Mucosa of rectum (tissue), 2 donors: ENCODE data around the gene TBX10.

Experiments
- H3K27ac ChIP-seq, 2 donors: one replicate each; pipeline ENCODE4 v1.7.0; 2013; ENCODE audit warnings: inconsistent platforms in 2 of 2, low read depth in 2 of 2, low read length in 2 of 2
- H3K27me3 ChIP-seq, 2 donors: one replicate each; pipeline ENCODE4 v1.7.0; 2013; ENCODE audit warnings: low read length in 2 of 2; ENCODE audit not compliant: control insufficient read depth in 2 of 2, insufficient read depth in 2 of 2
- H3K36me3 ChIP-seq, 2 donors: one replicate each; pipeline ENCODE4 v1.7.0; 2013; ENCODE audit warnings: low read length in 2 of 2; ENCODE audit not compliant: control insufficient read depth in 2 of 2, insufficient read depth in 2 of 2
- H3K4me1 ChIP-seq, 2 donors: one replicate each; pipeline ENCODE4 v1.7.0; 2013; ENCODE audit warnings: low read length in 2 of 2, mild to moderate bottlenecking in 1 of 2; ENCODE audit not compliant: control insufficient read depth in 2 of 2, insufficient read depth in 2 of 2
- H3K4me3 ChIP-seq, 2 donors: one replicate each; pipeline ENCODE4 v1.7.0; 2013; ENCODE audit warnings: low read length in 2 of 2
- H3K9ac ChIP-seq, 2 donors: one replicate each; pipeline ENCODE4 v1.7.0; 2013; ENCODE audit warnings: low read length in 2 of 2, low read depth in 1 of 2, mild to moderate bottlenecking in 1 of 2
- H3K9me3 ChIP-seq, 2 donors: one replicate each; pipeline ENCODE4 v1.7.0; 2013; ENCODE audit warnings: low read length in 2 of 2; ENCODE audit not compliant: control insufficient read depth in 2 of 2
- donor health status: healthy.
- donor health status: Normal muscosa, but diverticular disease.

Gene TBX10

DNA sequence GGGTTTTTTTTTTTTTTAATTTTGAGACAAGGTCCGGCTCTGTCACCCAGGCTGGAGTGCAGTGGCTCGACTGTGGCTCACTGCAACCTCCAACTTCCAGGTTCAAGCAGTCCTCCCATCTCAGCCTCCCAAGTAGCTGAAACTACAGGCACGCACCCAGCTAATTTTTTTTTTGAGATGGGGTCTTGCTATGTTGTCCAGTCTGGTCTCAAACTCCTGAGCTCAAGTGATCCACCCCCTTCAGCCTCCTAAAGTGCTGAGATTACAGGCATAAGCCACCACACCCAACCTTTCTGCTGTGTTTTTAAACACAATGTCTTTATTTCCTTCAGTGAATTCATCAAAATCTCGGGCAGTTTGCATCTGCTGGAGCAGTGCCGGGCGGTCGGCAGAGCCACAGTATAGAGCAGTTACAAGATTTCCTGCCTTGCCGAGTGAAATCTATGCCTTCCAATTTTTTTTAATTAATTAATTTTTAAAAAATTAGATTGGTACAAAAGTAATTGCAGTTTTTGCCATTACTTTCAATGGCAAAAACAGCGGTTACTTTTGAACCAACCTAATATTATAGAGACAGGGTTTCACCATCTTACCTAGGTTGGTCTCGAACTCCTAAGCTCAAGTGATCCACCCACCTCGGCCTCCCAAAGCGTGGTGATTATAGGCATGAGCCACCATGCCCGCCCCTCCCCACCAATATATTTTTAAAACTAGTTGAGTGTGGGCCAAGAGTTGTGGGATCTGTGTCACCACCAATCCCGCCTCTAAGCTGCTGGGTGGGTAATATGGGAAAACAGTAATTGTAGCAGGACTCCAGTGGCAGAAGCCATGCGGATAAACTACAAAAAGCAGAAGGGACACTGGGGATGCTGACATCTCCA, 13.6 kb upstream of the TBX10 start:
- Histone ChIP-seq H3K27ac (peak overlapping the region in 1 of 2 donors; percentile 20), H3K27me3 (peaks cover 0 to 2% of the 10 kb centered on the region in 2 donors), H3K36me3 (no peaks in the 10 kb centered on the region), H3K9ac (no peak overlapping the region), H3K4me1 (peaks cover 10 to 11% of the 10 kb centered on the region in 2 donors), H3K9me3 (no peaks in the 10 kb centered on the region), H3K4me3 (no peak overlapping the region)

DNA sequence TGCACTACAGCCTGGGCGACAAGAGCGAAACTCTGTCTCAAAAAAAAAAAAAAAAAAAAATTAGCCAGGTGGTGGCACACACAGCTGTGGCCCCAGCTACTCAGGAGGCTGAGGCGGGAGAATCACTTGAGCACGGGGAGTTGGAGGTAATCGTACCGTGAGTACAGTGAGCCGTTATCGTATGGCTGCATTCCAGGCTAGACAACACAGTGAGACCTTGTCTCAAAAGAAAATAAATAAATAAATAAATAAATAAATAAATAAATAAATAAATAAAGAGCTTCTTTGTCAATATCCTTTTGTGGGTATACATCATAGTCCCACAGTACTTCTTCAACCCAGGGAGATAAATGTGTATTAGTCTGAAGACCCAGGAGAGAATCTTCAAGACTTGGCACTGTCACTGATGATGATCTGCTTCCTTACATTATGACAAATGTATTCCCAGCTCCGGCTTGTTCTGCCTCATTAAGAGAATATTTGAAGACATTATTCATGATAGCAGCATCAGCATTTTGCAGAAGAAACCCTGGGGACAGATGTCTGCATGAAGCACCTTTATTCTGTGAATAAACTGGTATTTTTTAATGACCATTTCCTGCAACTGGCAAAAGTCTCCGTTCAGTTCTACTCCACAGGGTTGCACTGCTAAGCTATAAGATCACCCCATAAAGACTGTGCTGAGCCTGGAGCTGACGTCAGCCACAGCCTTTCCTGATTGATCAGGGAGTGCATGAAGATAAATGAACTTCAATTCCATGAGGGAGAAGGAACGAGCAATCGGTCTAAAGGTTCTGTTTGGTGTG, 12.6 kb upstream of the TBX10 start:
- Histone ChIP-seq H3K9me3 (no peaks in the 10 kb centered on the region), H3K27me3 (peaks cover 0 to 2% of the 10 kb centered on the region in 2 donors), H3K36me3 (no peaks in the 10 kb centered on the region), H3K4me3 (no peak overlapping the region), H3K27ac (peak overlapping the region in 1 of 2 donors; percentile 20), H3K4me1 (peaks cover 16 to 17% of the 10 kb centered on the region in 2 donors), H3K9ac (no peak overlapping the region)

DNA sequence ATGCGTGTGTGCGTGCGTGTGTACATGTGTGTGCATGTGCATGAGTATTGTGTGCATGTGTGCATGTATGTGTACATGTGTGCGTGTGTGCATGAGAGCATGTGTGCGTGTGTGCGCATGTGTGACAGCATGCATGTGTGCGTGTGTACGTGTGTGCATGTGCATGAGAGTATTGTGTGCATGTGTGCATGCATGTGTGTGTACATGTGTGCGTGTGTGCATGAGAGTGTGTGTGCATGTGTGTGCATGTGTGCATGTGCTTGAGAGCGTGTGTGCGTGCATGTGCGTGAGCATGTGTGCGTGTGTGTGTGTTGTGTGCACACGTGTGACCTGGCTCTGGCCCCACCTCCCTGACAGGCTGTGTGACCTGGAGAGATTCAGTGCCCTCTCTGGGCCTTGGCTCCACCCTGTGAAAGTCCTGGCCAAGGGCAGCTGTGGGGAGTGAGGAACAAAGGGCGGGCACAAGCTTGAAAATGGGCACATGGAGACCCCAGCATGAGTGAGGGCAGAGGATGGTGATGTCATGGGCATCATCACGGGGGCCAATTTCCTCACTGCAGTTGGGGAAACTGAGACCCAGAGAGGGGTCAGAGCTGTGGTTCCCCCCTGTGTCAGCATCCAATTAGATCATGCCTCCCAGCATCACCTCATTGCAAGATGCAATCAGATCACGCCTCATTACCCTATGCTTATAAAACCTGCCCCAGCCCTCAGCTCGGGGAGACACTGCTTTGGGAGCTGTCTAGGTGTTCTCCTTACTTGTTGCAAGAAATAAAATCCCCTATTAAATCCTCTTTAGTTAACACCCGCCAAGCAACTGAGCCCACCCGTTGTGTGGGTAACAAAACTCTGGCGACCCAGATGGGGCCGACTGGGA, 10.3 kb upstream of the TBX10 start:
- no peaks in the 10 kb centered on the region for H3K9me3 ChIP-seq
- no peaks in the 10 kb centered on the region for H3K36me3 ChIP-seq
- H3K27me3 ChIP-seq = peaks cover 0 to 2% of the 10 kb centered on the region in 2 donors
- H3K4me1 ChIP-seq = peaks cover 29 to 31% of the 10 kb centered on the region in 2 donors
- peak overlapping the region; percentile 56 to 63 for H3K9ac ChIP-seq
- H3K4me3 ChIP-seq = peak overlapping the region; percentile 65 to 74
- peak overlapping the region; percentile 61 to 78 for H3K27ac ChIP-seq

DNA sequence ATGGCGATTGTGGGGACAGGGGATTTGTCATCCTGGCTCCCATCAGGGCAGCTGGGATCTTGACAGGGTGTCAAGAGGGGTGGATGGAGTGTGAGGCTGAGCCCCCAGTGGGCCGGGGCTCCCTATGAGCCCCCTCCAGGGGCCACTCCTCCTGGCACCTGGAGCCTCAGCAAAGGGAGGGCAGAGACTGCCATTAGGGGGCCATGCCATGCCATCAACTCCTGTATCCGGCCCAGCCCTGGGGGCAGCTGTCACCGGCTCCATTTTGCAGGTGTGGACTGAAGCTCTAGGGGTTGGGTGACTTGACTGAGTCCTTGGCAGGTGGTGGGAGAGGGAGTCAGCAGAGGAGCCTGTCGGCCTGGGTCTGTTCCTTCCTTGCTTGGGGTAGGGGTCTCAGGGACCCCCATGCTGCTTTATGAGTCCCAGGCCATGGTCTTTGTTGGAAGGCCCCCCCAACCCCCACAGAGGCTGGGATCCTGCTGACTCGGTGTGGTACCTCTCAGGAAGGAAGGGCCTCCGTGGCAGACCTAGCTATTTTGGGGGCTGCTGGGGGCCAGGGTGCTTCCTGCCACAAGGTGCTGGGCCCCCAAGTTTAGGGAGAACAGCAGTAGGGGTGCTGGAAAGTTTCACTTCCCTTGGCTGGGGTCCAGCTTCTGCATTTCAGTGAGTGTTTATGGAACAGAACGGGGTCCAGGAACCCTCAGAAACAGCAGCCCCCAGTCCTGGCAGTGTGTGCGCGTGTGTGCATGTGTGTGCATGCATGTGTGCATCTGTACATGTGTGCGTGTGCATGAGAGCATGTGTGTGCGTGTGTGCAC, 9.4 kb upstream of the TBX10 start:
- Histone ChIP-seq H3K36me3 (no peaks in the 10 kb centered on the region), H3K4me3 (no peak overlapping the region), H3K9ac (no peak overlapping the region), H3K27ac (no peak overlapping the region), H3K4me1 (peaks cover 29 to 30% of the 10 kb centered on the region in 2 donors), H3K9me3 (no peaks in the 10 kb centered on the region), H3K27me3 (peaks cover 0 to 2% of the 10 kb centered on the region in 2 donors)

DNA sequence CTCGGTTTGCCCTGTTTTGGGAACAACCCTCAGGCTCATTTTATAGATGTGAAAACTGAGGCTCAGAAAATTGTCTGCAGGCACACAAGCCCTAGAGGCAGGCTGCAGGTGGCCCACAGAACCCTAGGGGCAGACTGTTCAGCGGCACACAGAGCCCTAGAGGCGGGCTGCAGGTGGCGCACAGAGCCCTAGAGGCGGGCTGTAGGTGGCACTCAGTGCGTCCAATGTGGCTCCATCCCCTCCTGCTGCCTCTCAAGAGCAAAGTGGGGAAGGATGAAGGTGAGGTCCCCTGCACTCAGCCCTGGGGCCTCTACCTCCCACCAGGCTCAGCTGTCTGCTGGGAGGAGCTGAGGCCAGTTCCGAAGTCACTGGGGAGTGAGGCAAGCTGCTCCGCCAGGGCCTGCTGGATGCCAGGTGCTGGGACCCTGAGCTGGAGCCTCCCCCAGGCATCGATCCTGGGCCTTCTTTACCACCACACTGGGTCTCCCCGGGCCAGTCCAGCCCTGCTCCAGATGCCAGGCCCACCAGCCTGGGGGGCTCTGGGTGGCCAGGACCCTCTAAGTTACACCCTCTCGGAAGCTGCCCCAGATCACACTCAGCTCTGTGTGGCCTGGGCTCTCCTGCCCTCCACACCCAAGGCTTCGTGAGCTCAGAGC, 8.7 kb upstream of the TBX10 start:
- no peak overlapping the region for H3K27ac ChIP-seq
- no peak overlapping the region for H3K9ac ChIP-seq
- H3K4me3 ChIP-seq = no peak overlapping the region
- no peaks in the 10 kb centered on the region for H3K9me3 ChIP-seq
- H3K36me3 ChIP-seq = no peaks in the 10 kb centered on the region
- peaks cover 29 to 30% of the 10 kb centered on the region in 2 donors for H3K4me1 ChIP-seq
- peaks cover 0 to 2% of the 10 kb centered on the region in 2 donors for H3K27me3 ChIP-seq

- Histone ChIP-seq H3K4me3 (no peak overlapping the region), H3K27ac (no peak overlapping the region), H3K27me3 (peaks cover 0 to 2% of the 10 kb centered on the region in 2 donors), H3K36me3 (no peaks in the 10 kb centered on the region), H3K9me3 (no peaks in the 10 kb centered on the region), H3K4me1 (peaks cover 26 to 30% of the 10 kb centered on the region in 2 donors), H3K9ac (peak overlapping the region in 1 of 2 donors; percentile 60)
Observed at GRCh38 chr11:67647471-67647870, 7.9 kb upstream of the TBX10 start.

GRCh38 chr11:67646535-67647336, 7.2 kb upstream of the TBX10 start:
- Histone ChIP-seq H3K9me3 (no peaks in the 10 kb centered on the region), H3K4me3 (peak overlapping the region in 1 of 2 donors; percentile 36), H3K27me3 (peaks cover 0 to 2% of the 10 kb centered on the region in 2 donors), H3K27ac (peak overlapping the region; percentile 43 to 79), H3K4me1 (peaks cover 26 to 30% of the 10 kb centered on the region in 2 donors), H3K36me3 (no peaks in the 10 kb centered on the region), H3K9ac (peak overlapping the region in 1 of 2 donors; percentile 60)
